ENCODE data around the gene PBRM1. TPM values are rescaled to one million over a fixed set of nuclear protein-coding genes. Genes with fewer than 3 reads are reported as not detected.

PBRM1 gene
- total RNA-seq, 1 donor = 100 TPM

GRCh38 chr3:52683611-52684010, 2.1 kb downstream of the PBRM1 start:
- peak overlapping the region; percentile 92 for H3K27ac ChIP-seq (ENCODE audit: low read depth, low read length)
- H4K20me1 ChIP-seq (ENCODE audit: insufficient read depth, low read length) = peaks cover 9% of the 10 kb centered on the region
- no peak overlapping the region for H3K4me3 ChIP-seq (ENCODE audit: insufficient read depth, low read length)
- peaks cover 91% of the 10 kb centered on the region for H3K79me2 ChIP-seq (ENCODE audit: insufficient read depth, low read length)
- H2AFZ ChIP-seq (ENCODE audit: low read length) = no peak overlapping the region
- no peaks in the 10 kb centered on the region for H3K9me3 ChIP-seq (ENCODE audit: low read depth, low read length)
- no peaks in the 10 kb centered on the region for H3K27me3 ChIP-seq (ENCODE audit: insufficient read depth, low read length)
- no peak for TF ChIP-seq CTCF (IDR thresholded peaks at IDR 0.05; ENCODE audit: extremely low read depth, low read depth, low read length)
- no peak for DNase-seq (ENCODE audit: insufficient read length, low spot score, missing footprints)
- H3K36me3 ChIP-seq (ENCODE audit: insufficient read depth, low read length) = peaks cover 28% of the 10 kb centered on the region
- peak overlapping the region; percentile 79 for H3K4me2 ChIP-seq (ENCODE audit: insufficient read depth, low read length)
- H3K4me1 ChIP-seq (ENCODE audit: insufficient read depth, low read length) = peaks cover 51% of the 10 kb centered on the region

GRCh38 chr3:52682016-52682415, 3.7 kb downstream of the PBRM1 start:
- Histone ChIP-seq H3K4me1 (ENCODE audit: insufficient read depth, low read length) (peaks cover 41% of the 10 kb centered on the region), H3K4me3 (ENCODE audit: insufficient read depth, low read length) (no peak overlapping the region), H3K36me3 (ENCODE audit: insufficient read depth, low read length) (peaks cover 26% of the 10 kb centered on the region), H3K79me2 (ENCODE audit: insufficient read depth, low read length) (peaks cover 81% of the 10 kb centered on the region), H2AFZ (ENCODE audit: low read length) (no peak overlapping the region), H3K9me3 (ENCODE audit: low read depth, low read length) (no peaks in the 10 kb centered on the region), H4K20me1 (ENCODE audit: insufficient read depth, low read length) (peaks cover 6% of the 10 kb centered on the region), H3K4me2 (ENCODE audit: insufficient read depth, low read length) (peak overlapping the region; percentile 35), H3K27me3 (ENCODE audit: insufficient read depth, low read length) (no peaks in the 10 kb centered on the region), H3K27ac (ENCODE audit: low read depth, low read length) (peak overlapping the region; percentile 85)
- TF ChIP-seq CTCF (IDR thresholded peaks at IDR 0.05; ENCODE audit: extremely low read depth, low read depth, low read length) = peak; percentile 37
- DNase-seq (ENCODE audit: insufficient read length, low spot score, missing footprints) = peak; percentile 96

- no peaks in the 10 kb centered on the region for H3K9me3 ChIP-seq (ENCODE audit: low read depth, low read length)
- H3K27ac ChIP-seq (ENCODE audit: low read depth, low read length) = peak overlapping the region; percentile 85
- H3K4me3 ChIP-seq (ENCODE audit: insufficient read depth, low read length) = no peak overlapping the region
- H3K27me3 ChIP-seq (ENCODE audit: insufficient read depth, low read length) = no peaks in the 10 kb centered on the region
- TF ChIP-seq CTCF (IDR thresholded peaks at IDR 0.05; ENCODE audit: extremely low read depth, low read depth, low read length) = no peak
- H3K79me2 ChIP-seq (ENCODE audit: insufficient read depth, low read length) = peaks cover 79% of the 10 kb centered on the region
- peaks cover 37% of the 10 kb centered on the region for H3K4me1 ChIP-seq (ENCODE audit: insufficient read depth, low read length)
- no peak overlapping the region for H2AFZ ChIP-seq (ENCODE audit: low read length)
- H3K36me3 ChIP-seq (ENCODE audit: insufficient read depth, low read length) = peaks cover 27% of the 10 kb centered on the region
- no peak for DNase-seq (ENCODE audit: insufficient read length, low spot score, missing footprints)
- H3K4me2 ChIP-seq (ENCODE audit: insufficient read depth, low read length) = peak overlapping the region; percentile 35
- peaks cover 3% of the 10 kb centered on the region for H4K20me1 ChIP-seq (ENCODE audit: insufficient read depth, low read length)
These were observed 4.1 kb downstream of the PBRM1 start for GRCh38 chr3:52681596-52681995.

GRCh38 chr3:52679811-52680210, 5.9 kb downstream of the PBRM1 start:
- Histone ChIP-seq H3K27ac (ENCODE audit: low read depth, low read length) (peak overlapping the region; percentile 62), H3K27me3 (ENCODE audit: insufficient read depth, low read length) (no peaks in the 10 kb centered on the region), H3K4me1 (ENCODE audit: insufficient read depth, low read length) (peaks cover 34% of the 10 kb centered on the region), H4K20me1 (ENCODE audit: insufficient read depth, low read length) (no peaks in the 10 kb centered on the region), H3K9me3 (ENCODE audit: low read depth, low read length) (no peaks in the 10 kb centered on the region), H3K79me2 (ENCODE audit: insufficient read depth, low read length) (peaks cover 78% of the 10 kb centered on the region), H2AFZ (ENCODE audit: low read length) (no peak overlapping the region), H3K4me2 (ENCODE audit: insufficient read depth, low read length) (no peak overlapping the region), H3K4me3 (ENCODE audit: insufficient read depth, low read length) (no peak overlapping the region), H3K36me3 (ENCODE audit: insufficient read depth, low read length) (peaks cover 38% of the 10 kb centered on the region)
- no peak for DNase-seq (ENCODE audit: insufficient read length, low spot score, missing footprints)
- no peak for TF ChIP-seq CTCF (IDR thresholded peaks at IDR 0.05; ENCODE audit: extremely low read depth, low read depth, low read length)

All from osteoblast (primary cell).